Measurements from ENCODE around the gene CRELD2.

CRELD2 gene

GRCh38 chr22:49976439-49977175 lies 58.2 kb downstream of the CRELD2 start:
- peaks cover 16% of the 10 kb centered on the region for H3K9me3 Mint-ChIP-seq
- H3K27me3 Mint-ChIP-seq (ENCODE audit: low read depth) = peaks cover 29% of the 10 kb centered on the region
- H3K4me1 Mint-ChIP-seq = no peaks in the 10 kb centered on the region
- H3K27ac Mint-ChIP-seq = no peak overlapping the region
- H3K4me3 Mint-ChIP-seq = no peak overlapping the region
- H3K36me3 Mint-ChIP-seq (ENCODE audit: low read depth) = peaks cover 11% of the 10 kb centered on the region
- TF ChIP-seq CTCF (IDR thresholded peaks at IDR 0.05; ENCODE audit: unreplicated experiment in 3 of 3) = no peak

Data from nephron (organoid).